ENCODE results near the gene SENP7.

DNA sequence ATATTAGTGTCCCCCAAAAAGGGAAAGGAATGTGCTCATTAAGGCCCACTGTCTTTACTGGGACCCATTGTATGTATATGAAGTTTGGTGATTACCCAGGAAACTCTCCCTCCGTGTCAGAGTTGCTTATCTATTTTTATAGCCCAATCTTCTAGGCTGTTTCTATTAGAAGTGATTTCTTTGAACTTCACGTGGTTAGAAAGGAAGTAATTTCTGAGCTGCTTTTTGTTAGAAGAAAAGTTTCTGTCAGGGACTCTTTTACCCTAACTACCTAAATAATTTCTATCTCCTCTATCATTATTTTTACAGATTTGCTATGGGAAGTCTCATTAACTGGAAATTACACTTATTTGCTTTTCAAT, 17.7 kb upstream of the SENP7 start:
- TF ChIP-seq YY1 (IDR thresholded peaks at IDR 0.05; ENCODE audit: insufficient read depth, insufficient read length) (no peak), SUZ12 (IDR thresholded peaks at IDR 0.05; ENCODE audit: extremely low read depth, insufficient read depth, insufficient read length) (no peak)
